Measurements from ENCODE around the gene KLHL2. TPM values are rescaled to one million over a fixed set of nuclear protein-coding genes. Genes with fewer than 3 reads are reported as not detected.

Gene KLHL2
- total RNA-seq, 1 donor from 2014 or later, result 16.0 TPM

DNA sequence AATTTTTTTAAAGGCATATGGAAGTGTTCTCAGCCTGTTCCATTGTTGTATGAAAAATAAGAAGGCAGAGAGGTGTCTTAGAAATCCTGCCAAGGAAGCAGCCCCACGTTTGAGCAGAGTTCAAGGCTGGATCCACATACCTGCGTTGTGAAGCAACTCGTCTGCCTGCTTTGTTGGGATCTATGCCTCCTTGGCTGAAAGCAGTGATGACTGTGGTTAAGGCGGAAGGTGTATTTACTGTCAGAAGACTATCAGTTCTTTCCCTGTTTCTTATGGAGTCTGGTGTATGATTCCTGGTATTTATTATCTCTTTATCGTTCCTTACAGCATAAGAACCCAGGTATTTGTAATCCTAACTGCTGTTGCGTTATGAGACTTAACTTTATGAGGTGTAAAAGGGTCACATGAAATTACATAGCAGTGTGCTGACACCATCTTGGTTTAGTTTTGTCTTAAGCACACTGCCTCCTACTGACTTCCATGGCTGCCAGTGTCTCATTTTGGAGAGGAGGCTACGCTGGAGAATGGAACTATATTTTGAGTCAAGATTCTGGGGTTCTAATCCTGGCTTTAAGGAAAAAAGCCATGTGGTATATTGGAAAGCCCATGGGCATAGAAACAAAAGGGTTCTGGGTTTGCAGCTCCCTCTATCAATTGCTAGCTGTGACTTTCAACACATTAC lies 117.0 kb downstream of the KLHL2 start:
- H3K4me3 Mint-ChIP-seq (ENCODE audit: unreplicated experiment), result no peak overlapping the region
- no peaks in the 10 kb centered on the region for H3K9me3 Mint-ChIP-seq (ENCODE audit: low read depth)
- no peaks in the 10 kb centered on the region for H3K27me3 Mint-ChIP-seq (ENCODE audit: low read depth)
- H3K4me1 Mint-ChIP-seq (ENCODE audit: low read depth), result peaks cover 13% of the 10 kb centered on the region
- no peak overlapping the region for H3K27ac Mint-ChIP-seq (ENCODE audit: unreplicated experiment)
- H3K36me3 Mint-ChIP-seq (ENCODE audit: low read depth), result peaks cover 6% of the 10 kb centered on the region
- TF ChIP-seq CTCF (IDR thresholded peaks at IDR 0.05), result no peak
- no peak for DNase-seq (ENCODE audit: low spot score)

DNA sequence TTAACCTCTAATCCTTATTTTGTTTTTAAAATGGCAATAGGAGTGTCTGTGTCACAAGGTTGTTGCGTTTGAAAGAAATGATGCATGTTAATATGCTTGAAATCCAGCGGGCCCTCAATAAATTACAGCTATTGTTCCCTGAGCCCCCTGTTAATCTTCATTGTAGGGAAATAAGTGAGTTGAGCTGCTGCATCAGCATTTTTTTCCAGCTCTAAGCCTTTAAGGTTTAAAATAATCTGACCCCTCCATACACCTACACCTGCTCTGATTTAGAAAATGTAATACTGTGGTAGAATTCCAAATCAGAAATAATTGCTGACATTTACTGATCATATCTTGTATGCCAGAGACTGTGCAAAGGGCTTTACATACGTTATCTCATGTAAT lies 117.5 kb downstream of the KLHL2 start:
- DNase-seq (ENCODE audit: low spot score), result no peak
- Mint-ChIP-seq H3K36me3 (ENCODE audit: low read depth) (peaks cover 4% of the 10 kb centered on the region), H3K4me3 (ENCODE audit: unreplicated experiment) (no peak overlapping the region), H3K27me3 (ENCODE audit: low read depth) (no peaks in the 10 kb centered on the region), H3K27ac (ENCODE audit: unreplicated experiment) (no peak overlapping the region), H3K9me3 (ENCODE audit: low read depth) (no peaks in the 10 kb centered on the region), H3K4me1 (ENCODE audit: low read depth) (peaks cover 13% of the 10 kb centered on the region)
- TF ChIP-seq CTCF (IDR thresholded peaks at IDR 0.05), result no peak

DNA sequence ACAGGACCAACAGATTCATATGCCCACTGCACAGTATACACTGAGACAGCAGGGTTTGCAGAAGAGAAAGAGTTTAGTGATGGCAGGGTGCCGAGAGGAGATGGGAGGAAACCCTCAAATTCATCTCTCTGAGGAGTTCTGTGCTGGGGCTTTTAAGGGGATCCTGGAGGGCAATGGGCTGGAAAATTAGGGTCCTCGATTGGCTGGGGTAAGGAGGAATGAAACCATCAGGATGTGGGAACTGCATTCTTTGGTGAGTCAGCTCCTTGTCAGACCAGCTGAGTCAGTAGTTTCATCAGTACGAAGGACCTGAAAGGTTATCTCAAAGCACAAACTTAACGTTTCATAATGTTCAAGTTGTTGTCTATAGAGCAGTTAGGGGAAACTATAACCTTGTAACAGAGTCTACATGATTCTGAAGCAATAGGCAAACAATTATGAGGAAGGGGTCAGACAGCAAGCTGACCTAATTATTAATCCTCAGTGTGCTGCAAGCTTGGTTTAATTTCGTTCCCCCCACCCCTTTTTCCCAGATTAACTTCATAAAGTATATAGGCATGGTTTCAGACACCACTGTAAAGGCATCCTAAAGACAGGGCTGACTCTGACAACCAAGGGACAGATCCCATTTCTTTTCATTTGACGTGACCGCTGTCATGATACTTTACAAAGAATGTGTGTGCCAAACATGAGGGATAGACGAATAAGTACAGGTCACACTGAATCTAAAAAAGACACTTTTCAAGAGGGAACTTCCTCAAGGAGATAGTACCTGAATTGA lies 118.6 kb downstream of the KLHL2 start:
- no peaks in the 10 kb centered on the region for H3K9me3 Mint-ChIP-seq (ENCODE audit: low read depth)
- no peak overlapping the region for H3K27ac Mint-ChIP-seq (ENCODE audit: unreplicated experiment)
- DNase-seq (ENCODE audit: low spot score), result no peak
- no peak for TF ChIP-seq CTCF (IDR thresholded peaks at IDR 0.05)
- no peaks in the 10 kb centered on the region for H3K27me3 Mint-ChIP-seq (ENCODE audit: low read depth)
- peaks cover 4% of the 10 kb centered on the region for H3K36me3 Mint-ChIP-seq (ENCODE audit: low read depth)
- H3K4me1 Mint-ChIP-seq (ENCODE audit: low read depth), result peaks cover 20% of the 10 kb centered on the region
- H3K4me3 Mint-ChIP-seq (ENCODE audit: unreplicated experiment), result no peak overlapping the region

DNA sequence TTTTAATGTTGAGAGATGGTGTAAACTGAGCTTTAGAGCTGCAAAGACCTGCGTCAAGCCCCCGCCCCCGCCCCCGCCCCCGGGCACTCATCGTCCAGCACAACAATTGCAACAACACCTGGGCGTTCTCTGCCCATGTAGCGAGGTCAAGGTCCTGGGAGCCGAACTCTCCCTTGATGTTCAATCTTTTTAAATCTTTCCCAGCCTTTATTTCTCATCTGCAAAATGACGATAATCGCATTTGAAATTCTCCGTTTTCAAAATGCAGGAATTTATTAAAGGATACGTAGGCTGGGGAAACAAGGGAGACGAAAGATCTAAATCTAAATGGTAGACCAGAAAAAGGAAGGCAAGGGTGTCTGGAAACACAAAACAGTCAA lies 119.5 kb downstream of the KLHL2 start:
- Mint-ChIP-seq H3K4me1 (ENCODE audit: low read depth) (peaks cover 29% of the 10 kb centered on the region), H3K27ac (ENCODE audit: unreplicated experiment) (no peak overlapping the region), H3K27me3 (ENCODE audit: low read depth) (no peaks in the 10 kb centered on the region), H3K4me3 (ENCODE audit: unreplicated experiment) (no peak overlapping the region), H3K9me3 (ENCODE audit: low read depth) (no peaks in the 10 kb centered on the region), H3K36me3 (ENCODE audit: low read depth) (no peaks in the 10 kb centered on the region)
- DNase-seq (ENCODE audit: low spot score), result no peak
- TF ChIP-seq CTCF (IDR thresholded peaks at IDR 0.05), result peak; percentile 2

GRCh38 chr4:165327211-165328100 lies 120.1 kb downstream of the KLHL2 start, which contains the start of gene MSMO1:
Gene MSMO1, plus strand, starts transcription at chr4:165327669. Its CDS starts 5,702 bp downstream, at chr4:165333371.
- H3K27ac Mint-ChIP-seq (ENCODE audit: unreplicated experiment), result no peak within 1 kb of the TSS
- H3K27me3 Mint-ChIP-seq (ENCODE audit: low read depth), result no peaks in the 10 kb centered on the region
- no peak within 1 kb of the TSS for H3K4me3 Mint-ChIP-seq (ENCODE audit: unreplicated experiment)
- peaks cover 36% of the 10 kb centered on the region for H3K4me1 Mint-ChIP-seq (ENCODE audit: low read depth)
- peak; percentile 100 for DNase-seq (ENCODE audit: low spot score)
- TF ChIP-seq CTCF (IDR thresholded peaks at IDR 0.05), result no peak
- H3K36me3 Mint-ChIP-seq (ENCODE audit: low read depth), result no peaks in the 10 kb centered on the region
- no peaks in the 10 kb centered on the region for H3K9me3 Mint-ChIP-seq (ENCODE audit: low read depth)

All from chondrocyte (in vitro differentiated cells).